GM12878 (cell line): ENCODE results near the gene NLGN2. TPM values are rescaled to one million over a fixed set of nuclear protein-coding genes. Genes with fewer than 3 reads are reported as not detected.

Source experiments
- ATAC-seq: fragments of 200-7000 bp; cut with Tn5 transposase; 3 replicates; pipeline ENCODE4 v1.9.1; 2020; ENCODE audit warnings: mild to moderate bottlenecking, moderate library complexity
- BruUV-seq: library from RNA; stranded (reverse); fragments of 400-500 nt; replicated peaks from 2 replicates; lab custom pipeline; 2021; lab: Mats Ljungman, UMichigan
- CTCF ChIA-PET: fragments of 300-600 bp; sonication (Branson Sonifier 250); formaldehyde crosslinking; extraction: SDS; loops from one replicate; lab custom pipeline; 2021; ENCODE audit warnings: inconsistent platforms; lab: Yijun Ruan, JAX
- POLR2A ChIA-PET: fragments of 350-600 bp; formaldehyde crosslinking; extraction: SDS; loops from one replicate; lab custom pipeline; 2021; ENCODE audit warnings: inconsistent platforms; lab: Charles Lee
- RAD21 ChIA-PET: fragments of 300-600 bp; sonication (Branson Sonifier 250); formaldehyde crosslinking; loops from one replicate; lab custom pipeline; 2023; ENCODE audit warnings: antibody characterized with exemption; ENCODE audit not compliant: unreplicated experiment; lab: Charles Lee
- SMC1A ChIA-PET: fragments of 300-600 bp; sonication (Branson Sonifier 250); formaldehyde crosslinking; loops from one replicate; lab custom pipeline; 2023; ENCODE audit not compliant: unreplicated experiment, uncharacterized antibody; lab: Charles Lee
- DNase-seq: peaks from one replicate; pipeline ENCODE4 v3.0.0-alpha.2; 2011; ENCODE audit warnings: low read depth, low spot score
- FAIRE-seq: peaks from 3 replicates; lab custom pipeline; 2011; peaks lifted over from hg19 to GRCh38; lab: Jason Lieb, UNC
- H2AFZ ChIP-seq: 2 replicates; pipeline ENCODE4 v1.6.0; 2011; ENCODE audit warnings: low read depth, low read length, control low read depth; ENCODE audit not compliant: control insufficient read depth
- H3K27ac ChIP-seq: 2 replicates; pipeline ENCODE4 v1.5.1; 2011; ENCODE audit warnings: control low read depth; ENCODE audit not compliant: control insufficient read depth, insufficient read depth
- H3K27me3 ChIP-seq, 2 experiments: replicated peaks in 1 of 2; 2 replicates each; pipeline versions ENCODE4 v1.6.0 to v1.6.1; 2011; ENCODE audit warnings: low read length in 1 of 2; ENCODE audit not compliant: control insufficient read depth in 2 of 2, insufficient read depth in 2 of 2
- H3K36me3 ChIP-seq, 2 experiments: 2 replicates each; pipeline ENCODE4 v1.5.1; 2011; ENCODE audit warnings: low read length in 1 of 2; ENCODE audit not compliant: control insufficient read depth in 2 of 2, insufficient read depth in 2 of 2
- H3K4me1 ChIP-seq: 2 replicates; pipeline ENCODE4 v1.6.1; 2011; ENCODE audit warnings: mild to moderate bottlenecking, low read length, moderate library complexity, mixed read lengths; ENCODE audit not compliant: control insufficient read depth, insufficient read depth
- H3K4me2 ChIP-seq: 2 replicates; pipeline ENCODE4 v1.6.0; 2011; ENCODE audit warnings: control low read depth; ENCODE audit not compliant: control insufficient read depth, insufficient read depth
- H3K4me3 ChIP-seq: fragments of 200-600 bp; sonication (generic); 2 replicates; pipeline ENCODE4 v1.5.1; 2016
- H3K79me2 ChIP-seq: 2 replicates; pipeline ENCODE4 v1.6.0; 2011; ENCODE audit warnings: low read length; ENCODE audit not compliant: control insufficient read depth, insufficient read depth
- H3K9ac ChIP-seq: 2 replicates; pipeline ENCODE4 v1.8.0; 2011; ENCODE audit warnings: low read length, control low read depth, mixed read lengths; ENCODE audit not compliant: control insufficient read depth, insufficient read depth
- H3K9me3 ChIP-seq: replicated peaks from 3 replicates; pipeline ENCODE4 v1.5.1; 2011; ENCODE audit warnings: mild to moderate bottlenecking, low read length; ENCODE audit not compliant: control insufficient read depth, insufficient read depth
- H4K20me1 ChIP-seq: 2 replicates; pipeline ENCODE4 v1.6.0; 2011; ENCODE audit not compliant: control insufficient read depth, insufficient read depth
- HDGF ChIP-seq: fragments of 450-650 bp; IDR thresholded peaks from 2 replicates; pipeline ENCODE4 v1.6.1; 2016; ENCODE audit warnings: antibody characterized with exemption
- KLF5 ChIP-seq: fragments of 450-650 bp; IDR thresholded peaks from 2 replicates; pipeline ENCODE4 v1.6.1; 2014; ENCODE audit warnings: mild to moderate bottlenecking; ENCODE audit not compliant: partially characterized antibody
- NR2F1 ChIP-seq: fragments of 450-650 bp; conservative IDR thresholded peaks from 2 replicates; pipeline ENCODE4 v1.6.1; 2017; ENCODE audit warnings: mild to moderate bottlenecking
- PAX5 ChIP-seq: IDR thresholded peaks from 2 replicates; pipeline ENCODE4 v1.6.1; 2011; ENCODE audit warnings: low read depth, low read length, borderline replicate concordance
- POLR2A ChIP-seq: IDR thresholded peaks from 2 replicates; pipeline ENCODE4 v1.6.1; 2011; ENCODE audit warnings: low read depth, mild to moderate bottlenecking, low read length
- POLR2AphosphoS5 ChIP-seq: IDR thresholded peaks from 2 replicates; pipeline ENCODE4 v1.6.1; 2011; ENCODE audit warnings: mild to moderate bottlenecking, low read length, inconsistent platforms
- POU2F2 ChIP-seq: IDR thresholded peaks from 3 replicates; pipeline ENCODE4 v1.6.1; 2011; ENCODE audit warnings: low read depth, mild to moderate bottlenecking, low read length, borderline replicate concordance
- SIN3A ChIP-seq: IDR thresholded peaks from 2 replicates; pipeline ENCODE4 v1.6.1; 2012; ENCODE audit warnings: low read depth, low read length, improper control_type of control experiment
- SMC3 ChIP-seq: IDR thresholded peaks from 2 replicates; pipeline ENCODE4 v1.6.1; 2011; ENCODE audit warnings: low read length, improper control_type of control experiment, borderline replicate concordance
- WGBS: methylation state at CpG from one replicate; pipeline ENCODE4 v1.1.6; 2016; ENCODE audit warnings: low lambda C conversion rate; ENCODE audit not compliant: insufficient replicate concordance, insufficient coverage; ENCODE audit errors: missing lambda C conversion rate; 5-methylcytosine and 5-hydroxymethylcytosine counted together
- in situ Hi-C: fragments of 300-500 bp; cut with MboI; formaldehyde crosslinking; loops from 9 replicates; pipeline ENCODE4 v1.14.3; 2018; ENCODE audit warnings: mixed read lengths
- intact Hi-C: fragments of 100-400 bp; cut with micrococcal nuclease; formaldehyde crosslinking; loops from one replicate; pipeline ENCODE4 v1.14.2; 2022; ENCODE audit not compliant: unreplicated experiment
- polyA plus RNA-seq, 11 experiments: library from polyadenylated mRNA; depleted of rRNA in 4 of 11; unstranded in 6 of 11; stranded (reverse) in 5 of 11; fragments of >200 nt; fragmentation: Nextera tagmentation in 4 of 11; fragmentation: Illumina TruSeq in 1 of 11; extraction: Ambion mirVana in 4 of 11; extraction: Trizol in 1 of 11; gene quantifications; 1 replicate in 1 of 11; 2 replicates in 10 of 11; pipeline versions ENCODE4 v1.2.1 to v1.2.3, GENCODE V29; 2011 to 2016; ENCODE audit warnings: inconsistent platforms in 2 of 11, missing spikeins in 2 of 11, low read depth in 1 of 11
- total RNA-seq, 4 experiments: library from RNA; depleted of rRNA in 3 of 4; stranded (reverse); fragments of >200 nt in 3 of 4; fragmentation: Illumina TruSeq in 1 of 4; extraction: Trizol in 1 of 4; gene quantifications; 2 replicates each; pipeline versions ENCODE4 v1.2.1 to v1.2.3, GENCODE V29; 2013 to 2021

Gene NLGN2
- total and polyA plus RNA-seq, 10 of the 15 experiments (the other 5 are each of a cell fraction or from before 2014, with no cell fraction given): 0.02 to 0.87 (median 0.11) TPM; not detected in 2

DNA sequence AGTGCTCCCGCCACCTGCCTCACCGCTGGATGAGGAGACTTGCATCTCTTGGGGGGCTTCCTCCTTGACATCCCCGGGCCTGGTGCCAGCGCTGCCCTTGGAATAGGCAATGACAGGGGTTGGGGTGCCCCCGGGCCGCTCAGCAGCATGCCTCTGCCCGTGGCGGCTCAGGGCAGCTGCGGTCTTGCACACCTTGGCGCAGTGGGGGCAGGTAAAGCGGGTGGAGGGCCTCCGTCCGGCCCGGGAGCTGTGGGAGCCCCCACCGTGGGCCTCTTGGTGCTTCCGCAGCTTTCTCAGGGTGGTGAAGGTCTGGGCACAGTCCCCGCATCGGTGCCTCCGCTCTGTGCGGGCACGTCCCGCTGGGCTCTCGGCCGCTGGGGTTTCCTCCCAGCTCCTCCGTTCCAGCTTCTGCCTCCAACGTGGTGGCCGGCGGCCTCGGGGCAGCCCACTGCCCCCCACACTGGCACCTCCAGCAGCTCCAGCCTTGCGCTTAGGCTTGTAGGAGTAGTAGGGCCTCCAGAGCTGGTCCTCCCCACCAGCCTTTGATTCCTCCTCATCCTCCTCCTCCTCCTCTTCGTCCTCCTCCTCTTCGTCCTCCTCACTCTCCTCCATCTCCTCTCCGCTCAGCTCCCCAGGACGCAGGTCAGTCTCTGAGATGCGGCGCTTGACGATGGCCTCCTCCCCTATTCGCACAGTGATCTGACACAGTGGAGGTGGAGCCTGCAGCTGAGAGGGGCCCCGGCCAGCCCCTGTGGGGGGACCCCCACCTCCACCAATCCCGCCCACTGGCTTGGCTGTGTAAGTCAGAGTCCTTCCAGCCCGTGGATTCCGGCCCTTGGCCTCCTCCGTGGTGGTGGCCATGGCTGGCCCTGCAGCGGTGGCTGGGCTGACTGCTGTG, 55.1 kb downstream of the NLGN2 start:
- H3K9ac ChIP-seq: no peak overlapping the region
- intact Hi-C loops (no loop called here), in situ Hi-C loops (no loop called here)
- no peak overlapping the region for H3K4me2 ChIP-seq
- no peaks in the 10 kb centered on the region for H3K9me3 ChIP-seq
- 89% methylated on average over 42 of the region's 44 CpGs for WGBS
- ChIA-PET CTCF (no interaction called here), RAD21 (no interaction called here), POLR2A (interaction anchor here (0.5 kb wide), 1 partner anchor 12 kb away, joined by 6 read pairs; no protein-coding TSS in a partner anchor), SMC1A (interaction anchor here (1.2 kb wide), 1 partner anchor 11 kb away, joined by 3 read pairs; no protein-coding TSS in a partner anchor)
- H2AFZ ChIP-seq: no peak overlapping the region
- peaks cover 3 to 5% of the 10 kb centered on the region in 2 experiments; a peak in 3 of 4 replicates for H3K36me3 ChIP-seq
- ATAC-seq (no peak), DNase-seq (no peak), FAIRE-seq (no peak)
- TF ChIP-seq POLR2A: peak; percentile 47
- no peak for TF ChIP-seq PAX5
- no peak for TF ChIP-seq KLF5
- no peak for TF ChIP-seq SIN3A
- no peak for TF ChIP-seq POU2F2
- TF ChIP-seq HDGF: no peak
- no peak for TF ChIP-seq NR2F1
- no peak for TF ChIP-seq SMC3
- TF ChIP-seq POLR2AphosphoS5: no peak
- no peaks in the 10 kb centered on the region for H3K79me2 ChIP-seq
- no peaks in the 10 kb centered on the region for H3K27me3 ChIP-seq
- no peak overlapping the region for H3K27ac ChIP-seq
- BruUV-seq: no TSS peak
- H4K20me1 ChIP-seq: no peaks in the 10 kb centered on the region
- H3K4me3 ChIP-seq: no peak overlapping the region
- no peaks in the 10 kb centered on the region; the same call in 1 of the 2 replicates for H3K4me1 ChIP-seq
